Endothelial cell of hepatic sinusoid (primary cell): ENCODE measurements around the gene ABCC11.

ENCODE experiments used
- in situ Hi-C: cut with HindIII; loops from 2 replicates; pipeline ENCODE4 v1.10.0; 2017; ENCODE audit warnings: low sequenced_read_pairs

Gene ABCC11

GRCh38 chr16:48247311-48247710 is at the start of gene ABCC11:
Gene ABCC11, minus strand, starts transcription at chr16:48247539. Its CDS starts 15,618 bp downstream, at chr16:48231921.
- in situ Hi-C loops = no loop called here

GRCh38 chr16:48295488-48296281 is 48.3 kb upstream of the ABCC11 start:
- in situ Hi-C loops = no loop called here

- in situ Hi-C loops = no loop called here
Observed at GRCh38 chr16:48294724-48295123, 47.4 kb upstream of the ABCC11 start.

GRCh38 chr16:48292452-48292851 is 45.1 kb upstream of the ABCC11 start:
- in situ Hi-C loops = no loop called here

GRCh38 chr16:48291754-48292153 is 44.4 kb upstream of the ABCC11 start:
- in situ Hi-C loops = no loop called here

GRCh38 chr16:48291303-48291702 is 44.0 kb upstream of the ABCC11 start:
- in situ Hi-C loops = no loop called here

- in situ Hi-C loops = no loop called here
Observed at GRCh38 chr16:48287239-48287638, 39.9 kb upstream of the ABCC11 start.

- in situ Hi-C loops = no loop called here
Observed at GRCh38 chr16:48284772-48285409, 37.6 kb upstream of the ABCC11 start.

GRCh38 chr16:48282636-48283263 is 35.4 kb upstream of the ABCC11 start:
- in situ Hi-C loops = no loop called here

GRCh38 chr16:48280546-48280945 is 33.2 kb upstream of the ABCC11 start:
- in situ Hi-C loops = no loop called here

GRCh38 chr16:48279199-48279598 is 31.9 kb upstream of the ABCC11 start:
- in situ Hi-C loops = no loop called here

- in situ Hi-C loops = no loop called here
Observed at GRCh38 chr16:48277158-48277557, 29.8 kb upstream of the ABCC11 start.

GRCh38 chr16:48276102-48276501 is 28.8 kb upstream of the ABCC11 start:
- in situ Hi-C loops = no loop called here

GRCh38 chr16:48274476-48274875 is 27.1 kb upstream of the ABCC11 start:
- in situ Hi-C loops = no loop called here

GRCh38 chr16:48272837-48273421 is 25.6 kb upstream of the ABCC11 start:
- in situ Hi-C loops = no loop called here

- in situ Hi-C loops = no loop called here
Observed at GRCh38 chr16:48271728-48272127, 24.4 kb upstream of the ABCC11 start.

- in situ Hi-C loops = no loop called here
Observed at GRCh38 chr16:48269011-48269410, 21.7 kb upstream of the ABCC11 start.

- in situ Hi-C loops = no loop called here
Observed at GRCh38 chr16:48262631-48263030, 15.3 kb upstream of the ABCC11 start.

GRCh38 chr16:48261569-48261968 is 14.2 kb upstream of the ABCC11 start:
- in situ Hi-C loops = no loop called here

GRCh38 chr16:48256579-48257177 is 9.3 kb upstream of the ABCC11 start:
- in situ Hi-C loops = no loop called here

- in situ Hi-C loops = no loop called here
Observed at GRCh38 chr16:48252013-48252412, 4.7 kb upstream of the ABCC11 start.
